Transverse colon (tissue), 4 donors: ENCODE measurements around the gene LRBA. TPM values are rescaled to one million over a fixed set of nuclear protein-coding genes. Genes with fewer than 3 reads are reported as not detected.

Experiments used
- DNase-seq: peaks from one replicate; pipeline ENCODE4 v3.0.0-alpha.2; 2019
- H3K27ac ChIP-seq, 4 donors: fragments of 200-600 bp; sonication (generic); 2 replicates each; pipeline ENCODE4 v1.5.1; 2016 to 2018; ENCODE audit warnings: inconsistent platforms in 4 of 4
- H3K27me3 ChIP-seq: fragments of 200-600 bp; sonication (generic); 2 replicates; pipeline ENCODE4 v1.5.1; 2017; ENCODE audit warnings: inconsistent platforms
- H3K36me3 ChIP-seq, 4 donors: fragments of 200-600 bp; sonication (generic); 2 replicates each; pipeline ENCODE4 v1.5.1; 2017 to 2019; ENCODE audit warnings: inconsistent platforms in 4 of 4
- H3K4me1 ChIP-seq, 4 donors: fragments of 200-600 bp; sonication (generic); 2 replicates each; pipeline ENCODE4 v1.5.1; 2017 to 2020; ENCODE audit warnings: inconsistent platforms in 4 of 4
- H3K4me3 ChIP-seq, 4 donors: fragments of 200-600 bp; sonication (generic); 1 replicate in 1 of 4; 2 replicates in 3 of 4; pipeline versions ENCODE4 v1.5.1 to v1.6.1; 2017 to 2019; ENCODE audit warnings: inconsistent platforms in 4 of 4
- H3K9me3 ChIP-seq, 2 donors: fragments of 200-600 bp; sonication (generic); 2 replicates each; pipeline ENCODE4 v1.5.1; 2017 to 2019; ENCODE audit warnings: inconsistent platforms in 2 of 2
- EP300 ChIP-seq: sonication (generic); formaldehyde crosslinking; IDR thresholded peaks from one replicate; pipeline ENCODE4 v1.6.1; 2017; ENCODE audit warnings: antibody characterized with exemption, low read depth
- POLR2A ChIP-seq: fragments of 450-650 bp; IDR thresholded peaks from one replicate; pipeline ENCODE4 v1.6.1; 2016; ENCODE audit warnings: antibody characterized with exemption, mild to moderate bottlenecking, moderate library complexity
- POLR2AphosphoS5 ChIP-seq, 3 donors: sonication (generic); formaldehyde crosslinking; IDR thresholded peaks; one replicate each; pipeline ENCODE4 v1.6.1; 2016; ENCODE audit warnings: antibody characterized with exemption in 3 of 3
- WGBS, 2 donors: methylation state at CpG; one replicate each; pipeline ENCODE4 v1.1.5; 2018; ENCODE audit warnings: low coverage in 1 of 2; 5-methylcytosine and 5-hydroxymethylcytosine counted together
- in situ Hi-C, 4 donors: fragments of 200-750 bp; cut with MboI; loops; one replicate each; pipeline versions ENCODE4 v1.15.0 to v1.15.1; 2017; ENCODE audit warnings: low sequenced_read_pairs in 3 of 4, low pct_ligation_motif_present in 1 of 4, low pct_unique_long_range_greater_than_20kb in 1 of 4
- intact Hi-C: fragments of 100-400 bp; cut with DNase I; formaldehyde crosslinking; loops from one replicate; pipeline ENCODE4 v1.15.1; 2023; ENCODE audit warnings: low total_unique reads
- total RNA-seq, 4 donors: library from RNA; depleted of rRNA; stranded (reverse); fragments of >200 nt; gene quantifications; one replicate each; pipeline ENCODE4 v1.1.0, GENCODE V29; 2016
- TF ChIP-seq, protein P1 (sequence below), 5 experiments: fragments of 200-600 bp in 3 of 5; fragments of 450-650 bp in 2 of 5; sonication (generic) in 3 of 5; IDR thresholded peaks; 1 replicate in 2 of 5; 2 replicates in 3 of 5; pipeline ENCODE4 v1.5.1; 2016 to 2017; ENCODE audit warnings: antibody characterized with exemption in 5 of 5, inconsistent platforms in 3 of 5, mild to moderate bottlenecking in 2 of 5, moderate library complexity in 1 of 5

Gene LRBA
- total RNA-seq, 4 donors from 2014 or later = 82.7 to 125 (median 112) TPM

DNA sequence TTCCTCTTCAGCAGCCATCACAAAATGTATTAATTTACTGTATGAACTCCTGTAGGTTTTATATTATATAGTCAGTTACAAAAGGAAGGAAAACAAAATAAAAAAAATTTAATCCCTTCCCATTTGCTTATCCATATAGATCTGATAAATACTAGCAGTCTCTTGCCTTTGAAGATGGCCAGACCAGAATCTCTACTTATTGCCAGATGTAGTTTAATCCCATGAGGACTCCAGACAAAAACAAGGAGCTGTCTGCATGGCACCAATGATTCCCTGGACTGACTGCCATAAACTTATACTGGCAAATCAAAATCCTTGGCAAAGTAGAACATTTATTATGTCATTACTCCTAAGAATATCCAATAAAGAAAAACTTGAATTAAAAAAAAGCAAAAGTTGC, 656.4 kb downstream of the LRBA start:
- no peak overlapping the region for H3K27ac ChIP-seq
- H3K4me1 ChIP-seq = peaks cover 0 to 12% (median 6%) of the 10 kb centered on the region in 4 donors
- no peaks in the 10 kb centered on the region for H3K36me3 ChIP-seq
- no peak for DNase-seq
- no peaks in the 10 kb centered on the region for H3K27me3 ChIP-seq
- in situ Hi-C loops (no loop called here), intact Hi-C loops (no loop called here)
- TF ChIP-seq POLR2AphosphoS5 (IDR thresholded peaks at IDR 0.05) = no peak
- TF ChIP-seq, protein P1, sequence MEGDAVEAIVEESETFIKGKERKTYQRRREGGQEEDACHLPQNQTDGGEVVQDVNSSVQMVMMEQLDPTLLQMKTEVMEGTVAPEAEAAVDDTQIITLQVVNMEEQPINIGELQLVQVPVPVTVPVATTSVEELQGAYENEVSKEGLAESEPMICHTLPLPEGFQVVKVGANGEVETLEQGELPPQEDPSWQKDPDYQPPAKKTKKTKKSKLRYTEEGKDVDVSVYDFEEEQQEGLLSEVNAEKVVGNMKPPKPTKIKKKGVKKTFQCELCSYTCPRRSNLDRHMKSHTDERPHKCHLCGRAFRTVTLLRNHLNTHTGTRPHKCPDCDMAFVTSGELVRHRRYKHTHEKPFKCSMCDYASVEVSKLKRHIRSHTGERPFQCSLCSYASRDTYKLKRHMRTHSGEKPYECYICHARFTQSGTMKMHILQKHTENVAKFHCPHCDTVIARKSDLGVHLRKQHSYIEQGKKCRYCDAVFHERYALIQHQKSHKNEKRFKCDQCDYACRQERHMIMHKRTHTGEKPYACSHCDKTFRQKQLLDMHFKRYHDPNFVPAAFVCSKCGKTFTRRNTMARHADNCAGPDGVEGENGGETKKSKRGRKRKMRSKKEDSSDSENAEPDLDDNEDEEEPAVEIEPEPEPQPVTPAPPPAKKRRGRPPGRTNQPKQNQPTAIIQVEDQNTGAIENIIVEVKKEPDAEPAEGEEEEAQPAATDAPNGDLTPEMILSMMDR (IDR thresholded peaks at IDR 0.05) = no peak
- no peak for TF ChIP-seq POLR2A
- TF ChIP-seq EP300 = no peak
- H3K4me3 ChIP-seq = no peak overlapping the region
- H3K9me3 ChIP-seq = no peaks in the 10 kb centered on the region

DNA sequence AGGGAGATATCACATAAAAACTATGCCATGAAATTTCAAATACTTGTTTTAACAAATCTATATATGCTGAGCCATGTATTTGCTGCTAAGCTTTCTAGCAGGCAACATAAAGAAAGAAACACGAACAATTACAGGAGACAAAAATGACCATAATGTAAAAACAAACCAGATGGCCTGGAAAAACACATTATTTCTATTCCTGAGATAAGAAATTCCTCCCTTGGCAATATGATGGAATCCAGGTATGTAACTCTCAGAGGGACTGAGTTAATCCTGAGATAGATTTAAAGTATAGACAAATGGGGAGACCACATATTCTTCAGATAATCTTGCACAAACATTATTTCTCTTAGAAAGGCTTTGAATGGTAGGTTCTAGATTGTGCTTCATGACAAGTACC, 657.3 kb downstream of the LRBA start:
- DNase-seq = no peak
- H3K27ac ChIP-seq = no peak overlapping the region
- WGBS, 2 donors = 78 to 95% methylated on average over 1 of the region's 1 CpG
- peaks cover 0 to 12% (median 6%) of the 10 kb centered on the region in 4 donors for H3K4me1 ChIP-seq
- TF ChIP-seq POLR2AphosphoS5 (IDR thresholded peaks at IDR 0.05) (no peak), EP300 (no peak)
- TF ChIP-seq, protein P1 (IDR thresholded peaks at IDR 0.05) = no peak
- no peaks in the 10 kb centered on the region for H3K27me3 ChIP-seq
- no peaks in the 10 kb centered on the region for H3K9me3 ChIP-seq
- no peak overlapping the region for H3K4me3 ChIP-seq
- in situ Hi-C loops = no loop called here
- intact Hi-C loops = no loop called here
- H3K36me3 ChIP-seq = no peaks in the 10 kb centered on the region

DNA sequence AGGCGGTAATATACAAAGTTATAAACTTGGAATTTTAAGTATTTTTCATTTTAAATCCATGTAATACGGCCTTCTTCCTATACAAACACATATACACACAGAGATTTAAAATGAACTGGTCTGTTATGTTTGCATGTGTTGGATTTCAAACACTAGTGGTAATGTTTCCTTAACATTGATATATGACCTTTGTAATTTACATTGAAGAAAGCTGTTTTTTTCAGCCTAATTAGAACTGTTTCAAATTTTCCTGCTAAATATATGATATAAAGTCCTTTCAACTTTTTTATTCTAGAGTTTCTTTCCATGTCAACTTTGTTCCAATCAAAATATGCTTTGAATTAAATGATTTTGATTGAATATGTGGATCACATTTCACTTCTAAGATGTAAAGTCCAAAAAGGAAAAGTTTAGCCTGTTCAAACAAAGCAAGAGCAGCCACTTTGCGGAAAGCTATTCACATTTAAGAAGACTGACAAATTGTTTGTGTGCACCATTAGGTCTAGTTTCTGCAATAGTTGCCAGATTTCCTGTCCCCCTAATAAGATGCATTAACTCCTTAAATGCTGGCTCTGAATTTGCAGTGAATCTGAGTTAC, 659.1 kb downstream of the LRBA start:
- H3K9me3 ChIP-seq = no peaks in the 10 kb centered on the region
- intact Hi-C loops = no loop called here
- WGBS, 2 donors = 53 to 68% methylated on average over 3 of the region's 3 CpGs
- in situ Hi-C loops = no loop called here
- H3K36me3 ChIP-seq = no peaks in the 10 kb centered on the region
- H3K27ac ChIP-seq = no peak overlapping the region
- TF ChIP-seq POLR2AphosphoS5 (IDR thresholded peaks at IDR 0.05) (no peak), EP300 (no peak), POLR2A (no peak)
- TF ChIP-seq, protein P1 (IDR thresholded peaks at IDR 0.05) = no peak
- DNase-seq = no peak
- H3K4me1 ChIP-seq = peaks cover 0 to 12% (median 6%) of the 10 kb centered on the region in 4 donors
- H3K27me3 ChIP-seq = no peaks in the 10 kb centered on the region
- H3K4me3 ChIP-seq = no peak overlapping the region

DNA sequence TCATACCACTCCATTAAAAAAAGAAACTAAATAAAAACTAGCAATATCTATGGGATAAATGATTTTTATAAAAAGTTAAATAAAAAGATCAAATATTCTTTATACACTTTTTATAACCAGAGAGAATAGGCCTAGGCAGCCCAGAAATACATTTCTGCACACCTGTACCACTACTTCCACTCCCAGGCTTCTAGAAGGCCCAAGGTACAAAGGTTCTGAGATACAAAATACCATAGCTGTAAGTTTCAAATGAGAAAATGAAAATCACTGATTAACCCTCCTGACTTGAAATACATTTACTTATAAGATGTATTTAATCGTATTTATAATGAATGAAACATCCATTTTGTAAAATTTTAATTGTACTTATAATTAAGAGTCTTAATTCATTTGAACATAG, 659.7 kb downstream of the LRBA start:
- no peak for DNase-seq
- WGBS, 2 donors = 47 to 71% methylated on average over 1 of the region's 1 CpG
- intact Hi-C loops (no loop called here), in situ Hi-C loops (no loop called here)
- TF ChIP-seq POLR2AphosphoS5 (IDR thresholded peaks at IDR 0.05) = no peak
- no peak for TF ChIP-seq POLR2A
- no peak for TF ChIP-seq EP300
- TF ChIP-seq, protein P1 (IDR thresholded peaks at IDR 0.05) = no peak
- H3K27me3 ChIP-seq = no peaks in the 10 kb centered on the region
- no peak overlapping the region for H3K27ac ChIP-seq
- no peaks in the 10 kb centered on the region for H3K9me3 ChIP-seq
- H3K4me1 ChIP-seq = peaks cover 0 to 12% (median 6%) of the 10 kb centered on the region in 4 donors
- H3K4me3 ChIP-seq = no peak overlapping the region
- H3K36me3 ChIP-seq = no peaks in the 10 kb centered on the region
